AG09319 (cell line): ENCODE data around the gene PITPNC1.

ENCODE experiments used
- DNase-seq: peaks from one replicate; pipeline ENCODE4 v3.0.0-alpha.2; 2010; ENCODE audit warnings: low read depth; ENCODE audit errors: extremely low read depth
- CTCF ChIP-seq: IDR thresholded peaks from 2 replicates; pipeline ENCODE4 v1.5.1; 2011; ENCODE audit warnings: low read depth, mild to moderate bottlenecking, inconsistent platforms, low read length, moderate library complexity

The PITPNC1 gene

DNA sequence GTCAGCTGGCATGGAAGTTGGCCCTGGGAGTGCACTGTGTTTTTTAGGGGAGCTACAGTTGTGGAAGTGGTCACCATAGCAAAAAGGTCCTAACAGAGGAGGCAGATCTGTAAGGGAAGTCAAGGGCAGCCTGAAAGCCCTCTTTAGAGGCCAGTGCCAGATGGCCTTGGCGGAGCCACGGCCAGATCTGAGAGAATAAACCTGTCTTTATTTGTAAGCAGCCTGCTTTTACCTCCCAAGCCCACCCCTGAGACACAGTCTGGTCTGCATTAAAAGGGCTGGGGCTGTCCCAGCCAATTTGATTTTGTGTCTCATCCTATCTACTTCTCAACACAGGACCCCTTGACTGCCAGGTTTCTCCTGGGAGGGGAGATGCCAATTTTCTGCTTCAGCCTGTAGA is 289.6 kb downstream of the PITPNC1 start:
- no peak for TF ChIP-seq CTCF
- no peak for DNase-seq

- no peak for TF ChIP-seq CTCF
- DNase-seq = no peak
These were observed 294.4 kb downstream of the PITPNC1 start for GRCh38 chr17:67671493-67671892.

DNA sequence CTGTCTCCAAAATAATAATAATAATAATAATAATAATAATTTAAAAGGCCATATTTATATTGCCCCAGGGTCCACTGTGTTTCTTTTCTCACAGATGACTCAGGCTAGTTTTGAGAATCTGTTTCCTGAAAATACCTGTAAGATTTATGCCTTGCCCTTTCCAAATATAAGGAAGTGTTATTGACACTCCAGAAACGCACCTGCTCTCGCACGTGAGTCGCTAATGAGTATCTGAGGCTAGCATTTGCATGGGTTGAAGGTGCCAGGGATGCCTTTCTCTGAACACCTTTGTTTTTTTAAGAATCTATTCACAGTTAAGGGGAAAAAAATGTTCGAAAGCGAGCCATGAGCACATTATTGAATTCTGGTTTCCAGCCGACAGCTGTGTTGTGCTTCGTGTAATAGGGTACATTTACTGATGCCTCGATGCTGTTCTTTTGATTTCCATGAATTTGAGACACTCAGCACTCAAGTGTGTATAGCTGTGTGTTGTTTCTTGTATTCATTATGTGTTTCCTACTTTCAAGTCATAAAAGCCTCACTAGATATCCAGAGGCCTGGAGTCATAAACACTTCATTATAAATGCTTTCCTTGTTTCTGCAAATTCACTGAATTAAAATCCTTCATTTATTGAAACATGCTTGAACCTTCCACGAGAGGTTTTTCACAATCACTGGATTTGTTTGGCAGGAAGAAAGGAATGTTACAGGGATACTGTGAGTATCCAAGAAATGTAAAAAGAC is 295.7 kb downstream of the PITPNC1 start:
- TF ChIP-seq CTCF = no peak
- DNase-seq = no peak

GRCh38 chr17:67675481-67675880 is 298.4 kb downstream of the PITPNC1 start:
- no peak for TF ChIP-seq CTCF
- DNase-seq = no peak

DNA sequence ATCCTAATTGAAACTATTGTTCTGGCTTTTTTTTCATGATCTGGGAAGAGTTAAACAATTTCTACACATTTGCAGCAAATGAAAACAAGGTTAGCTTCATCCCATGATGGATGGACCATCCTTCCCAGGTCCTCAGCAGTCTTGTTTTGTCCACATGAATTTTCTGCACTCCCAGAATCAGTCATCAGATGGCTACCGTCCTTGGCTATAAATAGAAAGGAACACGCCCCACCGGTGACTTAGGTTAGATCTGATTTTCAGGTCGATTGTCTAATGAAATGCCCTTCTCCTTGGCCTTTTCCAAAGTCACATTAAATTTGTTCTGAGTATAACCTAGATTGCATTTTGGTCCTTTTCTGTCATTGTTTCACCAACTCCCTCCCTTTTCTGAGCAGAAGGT is 299.2 kb downstream of the PITPNC1 start:
- DNase-seq = no peak
- TF ChIP-seq CTCF = no peak

DNA sequence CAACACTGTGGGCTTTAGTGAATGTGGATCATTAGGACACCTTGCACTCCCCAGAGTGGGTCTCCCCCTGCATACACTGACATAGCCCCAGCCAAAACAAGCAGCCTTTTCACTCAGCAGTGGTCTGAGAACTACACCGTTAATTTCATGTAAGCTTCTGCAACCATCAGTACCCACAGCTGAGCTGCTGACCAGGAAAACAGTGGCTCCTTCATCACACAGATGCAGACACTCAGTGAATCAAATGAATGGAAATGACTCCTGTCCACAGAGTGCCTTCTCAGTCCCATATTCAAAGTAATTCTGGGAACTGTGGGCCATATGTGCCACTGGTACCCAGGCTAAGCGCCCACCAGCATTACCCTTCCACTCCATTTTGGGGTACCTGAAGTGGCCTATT is 301.3 kb downstream of the PITPNC1 start:
- TF ChIP-seq CTCF = no peak
- DNase-seq = no peak

- TF ChIP-seq CTCF = no peak
These were observed 302.1 kb downstream of the PITPNC1 start for GRCh38 chr17:67679225-67679624.

More at GRCh38 chr17:67679225-67679624, 302.1 kb downstream of the PITPNC1 start:
- no peak for DNase-seq
